HepG2 (cell line): Measurements from ENCODE around the gene CCNA2. TPM values are rescaled to one million over a fixed set of nuclear protein-coding genes. Genes with fewer than 3 reads are reported as not detected.
A peak's percentile ranks its signal among the peaks of the same experiment; 100 is the strongest.

ENCODE experiments used
- AFF4 ChIP-seq: sonication (generic); formaldehyde crosslinking; IDR thresholded peaks from 2 replicates; pipeline ENCODE4 v1.4.0; 2020; ENCODE audit warnings: missing genetic modification reagents
- ETV6 ChIP-seq: sonication (generic); formaldehyde crosslinking; conservative IDR thresholded peaks from 2 replicates; pipeline ENCODE4 v1.4.0; 2020; ENCODE audit warnings: missing genetic modification reagents
- HNF1B ChIP-seq: sonication (generic); formaldehyde crosslinking; IDR thresholded peaks from 2 replicates; pipeline ENCODE4 v1.5.1; 2020; ENCODE audit warnings: mild to moderate bottlenecking, moderate library complexity, missing genetic modification reagents
- HNRNPK ChIP-seq: fragments of 200-400 bp; formaldehyde crosslinking; IDR thresholded peaks from 2 replicates; pipeline ENCODE4 v1.6.1; 2018; ENCODE audit warnings: low read length, low read depth, moderate library complexity, mild to moderate bottlenecking; ENCODE audit not compliant: poor library complexity, severe bottlenecking
- JDP2 ChIP-seq: sonication (generic); formaldehyde crosslinking; IDR thresholded peaks from 2 replicates; pipeline ENCODE4 v1.8.1; 2022; ENCODE audit warnings: missing genetic modification reagents, borderline replicate concordance
- MAZ ChIP-seq, 2 experiments: sonication (generic) in 1 of 2; formaldehyde crosslinking in 1 of 2; IDR thresholded peaks; 2 replicates each; pipeline versions ENCODE4 v1.5.0 to v1.6.1; 2012 to 2020; ENCODE audit warnings: low read depth in 2 of 2, mild to moderate bottlenecking in 2 of 2, borderline replicate concordance in 1 of 2, improper control_type of control experiment in 1 of 2, low read length in 1 of 2, missing genetic modification reagents in 1 of 2, moderate library complexity in 1 of 2
- MEF2D ChIP-seq: sonication (generic); formaldehyde crosslinking; IDR thresholded peaks from 2 replicates; pipeline ENCODE4 v1.5.1; 2020; ENCODE audit warnings: mild to moderate bottlenecking, missing genetic modification reagents
- MZF1 ChIP-seq: sonication (generic); formaldehyde crosslinking; IDR thresholded peaks from 2 replicates; pipeline ENCODE4 v1.8.1; 2023; ENCODE audit warnings: mild to moderate bottlenecking, missing genetic modification reagents, borderline replicate concordance
- PAX8 ChIP-seq: sonication (generic); formaldehyde crosslinking; IDR thresholded peaks from 2 replicates; pipeline ENCODE4 v1.8.0; 2022; ENCODE audit warnings: mild to moderate bottlenecking, missing genetic modification reagents, borderline replicate concordance
- TFAP4 ChIP-seq: sonication (generic); IDR thresholded peaks from 2 replicates; pipeline ENCODE4 v1.6.1; 2016; ENCODE audit warnings: low read depth, borderline replicate concordance
- TOPORS ChIP-seq: sonication (generic); formaldehyde crosslinking; IDR thresholded peaks from 2 replicates; pipeline ENCODE4 v1.8.0; 2023; ENCODE audit warnings: mild to moderate bottlenecking, missing genetic modification reagents
- ZBTB14 ChIP-seq: sonication (generic); formaldehyde crosslinking; IDR thresholded peaks from 2 replicates; pipeline ENCODE4 v1.4.0; 2020; ENCODE audit warnings: missing genetic modification reagents
- ZNF205 ChIP-seq: IDR thresholded peaks from 2 replicates; pipeline ENCODE4 v1.6.1; 2018; ENCODE audit warnings: missing biosample characterization, missing genetic modification reagents
- ZNF280B ChIP-seq: sonication (generic); formaldehyde crosslinking; IDR thresholded peaks from 2 replicates; pipeline ENCODE4 v1.5.0; 2020; ENCODE audit warnings: missing genetic modification reagents, mild to moderate bottlenecking, borderline replicate concordance
- ZNF496 ChIP-seq: sonication (generic); formaldehyde crosslinking; IDR thresholded peaks from 2 replicates; pipeline ENCODE4 v1.8.1; 2023; ENCODE audit warnings: mild to moderate bottlenecking, moderate library complexity, missing genetic modification reagents; ENCODE audit not compliant: insufficient replicate concordance
- ZNF564 ChIP-seq: sonication (generic); formaldehyde crosslinking; IDR thresholded peaks from 2 replicates; pipeline ENCODE4 v1.8.1; 2023; ENCODE audit warnings: mild to moderate bottlenecking, missing genetic modification reagents
- ZNF7 ChIP-seq: IDR thresholded peaks from 2 replicates; pipeline ENCODE4 v1.6.1; 2016; ENCODE audit warnings: missing biosample characterization, missing genetic modification reagents
- polyA plus RNA-seq, 8 experiments: library from polyadenylated mRNA; depleted of rRNA in 3 of 8; stranded (reverse) in 7 of 8; unstranded in 1 of 8; fragments of >200 nt; fragmentation: Illumina TruSeq in 4 of 8; extraction: Trizol in 4 of 8; gene quantifications; 2 replicates each; pipeline versions ENCODE4 v1.2.1 to v1.2.3, GENCODE V29; 2011 to 2016; ENCODE audit warnings: low read depth in 4 of 8, missing spikeins in 1 of 8, mixed read lengths in 1 of 8; ENCODE audit not compliant: insufficient read depth in 1 of 8
- total RNA-seq, 5 experiments: library from RNA; depleted of rRNA; stranded (reverse); fragments of >200 nt; fragmentation: Illumina TruSeq; extraction: Trizol; gene quantifications; 2 replicates each; pipeline ENCODE4 v1.2.3, GENCODE V29; 2016; ENCODE audit warnings: low read depth in 1 of 5

The CCNA2 gene
- total and polyA plus RNA-seq, 2 of the 13 experiments (the other 11 are each of a cell fraction or from before 2014, with no cell fraction given) = 31.3 to 105 TPM

GRCh38 chr4:121823505-121824170 is at the start of gene CCNA2 (continued):
- TF ChIP-seq MAZ (IDR thresholded peaks at IDR 0.05; ENCODE audit: borderline replicate concordance, low read depth, low read length) (0 out of 2 replicates have a peak, but pooled peaks have one; percentile 20), MAZ (CRISPR knock-in tag; IDR thresholded peaks at IDR 0.05; ENCODE audit: low read depth) (peak; percentile 70; the same call in 1 of the 2 replicates), ZBTB14 (CRISPR knock-in tag) (0 out of 2 replicates have a peak, but pooled peaks have one; percentile 36), MEF2D (CRISPR knock-in tag) (no peak), ETV6 (CRISPR knock-in tag) (no peak), PAX8 (CRISPR knock-in tag) (no peak), MZF1 (CRISPR knock-in tag) (no peak), TOPORS (CRISPR knock-in tag) (no peak; the same call in 1 of the 2 replicates), ZNF564 (CRISPR knock-in tag) (no peak; the same call in 1 of the 2 replicates), TFAP4 (no peak), ZNF496 (no peak), ZNF280B (CRISPR knock-in tag) (no peak; the same call in 1 of the 2 replicates), ZNF7 (CRISPR knock-in tag) (no peak), ZNF205 (CRISPR knock-in tag) (no peak), AFF4 (CRISPR knock-in tag) (peak; percentile 47; the same call in 1 of the 2 replicates), HNF1B (CRISPR knock-in tag) (no peak), JDP2 (no peak), HNRNPK (no peak)
